Activated CD4-positive, alpha-beta T cell treated with anti-CD3 and anti-CD28 coated beads, Interleukin-2, amount 10 ng/mL, durations not matched to agents 7 days and 5 days (primary cell): ENCODE results near the gene ITGA11. TPM values are rescaled to one million over a fixed set of nuclear protein-coding genes. Genes with fewer than 3 reads are reported as not detected.

Experiments used
- CTCF ChIA-PET: fragments of 350-600 bp; sonication (Branson Sonifier 250); formaldehyde crosslinking; loops from one replicate; lab custom pipeline; 2021; ENCODE audit warnings: antibody characterized with exemption; lab: Charles Lee
- POLR2A ChIA-PET: fragments of 350-600 bp; sonication (Branson Sonifier 250); formaldehyde crosslinking; loops from one replicate; lab custom pipeline; 2021; ENCODE audit warnings: antibody characterized with exemption; lab: Charles Lee
- DNase-seq: peaks from one replicate; pipeline ENCODE4 v3.0.0-alpha.2; 2020
- H3K27ac Mint-ChIP-seq: one replicate; pipeline ENCODE4 v1.8.0; 2021; ENCODE audit warnings: mild to moderate bottlenecking, moderate library complexity, mixed read lengths
- H3K27me3 Mint-ChIP-seq: one replicate; pipeline ENCODE4 v1.8.0; 2021; ENCODE audit warnings: mixed read lengths
- H3K36me3 Mint-ChIP-seq: one replicate; pipeline ENCODE4 v1.8.0; 2021; ENCODE audit warnings: low read depth, mixed read lengths
- H3K4me1 Mint-ChIP-seq: one replicate; pipeline ENCODE4 v1.8.0; 2021; ENCODE audit warnings: mixed read lengths
- H3K4me3 Mint-ChIP-seq: one replicate; pipeline ENCODE4 v1.8.0; 2021; ENCODE audit warnings: mild to moderate bottlenecking, moderate library complexity, mixed read lengths
- H3K9me3 Mint-ChIP-seq: one replicate; pipeline ENCODE4 v1.8.0; 2021; ENCODE audit warnings: mixed read lengths
- total RNA-seq, 2 experiments: library from RNA; stranded (reverse); gene quantifications; one replicate each; pipeline ENCODE4 v1.2.3, GENCODE V29; 2021

Gene ITGA11
- total RNA-seq, 2 experiments from 2014 or later = 1.0 to 1.1 TPM

DNA sequence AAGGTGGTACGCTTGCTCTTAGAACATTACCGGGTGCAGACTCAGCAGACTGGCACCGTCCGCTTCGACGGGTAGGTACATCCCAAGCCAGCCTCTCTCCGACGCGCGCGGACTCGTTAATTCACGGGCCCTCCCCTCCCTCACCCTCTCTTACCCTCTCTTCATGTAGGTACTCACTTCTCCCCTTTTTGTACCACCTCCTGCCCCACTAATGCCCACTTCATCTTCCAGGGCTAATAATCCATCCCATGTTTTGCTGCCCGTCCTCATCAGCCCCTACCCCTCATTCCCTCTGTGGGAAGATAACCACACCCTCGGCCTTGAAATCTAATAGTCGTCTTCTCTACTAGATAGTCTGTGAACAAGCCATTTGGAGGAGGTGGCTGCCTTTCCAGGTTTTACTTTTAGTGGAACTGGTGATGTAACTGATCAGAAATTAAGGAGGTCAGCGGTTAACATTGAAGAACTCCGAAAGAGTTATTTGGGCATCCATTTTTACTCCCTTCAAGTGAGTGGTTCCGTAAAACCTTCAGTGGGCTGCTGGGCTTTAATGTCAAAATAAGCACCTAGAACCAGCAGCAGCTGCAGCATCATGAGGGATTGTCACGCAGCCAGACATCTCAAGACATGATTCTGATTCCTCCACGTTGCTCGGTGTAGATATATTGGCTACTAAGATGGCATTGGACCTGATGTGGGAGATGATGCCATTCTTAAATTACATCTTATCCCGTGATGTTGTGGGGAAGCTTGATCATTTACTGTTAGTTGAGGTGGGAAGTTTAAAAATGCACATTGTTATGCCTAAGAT, 153.2 kb downstream of the ITGA11 start:
- no peak for DNase-seq
- H3K36me3 Mint-ChIP-seq = peaks cover 25% of the 10 kb centered on the region
- H3K4me1 Mint-ChIP-seq = peaks cover 50% of the 10 kb centered on the region
- CTCF ChIA-PET = no interaction called here
- no peaks in the 10 kb centered on the region for H3K27me3 Mint-ChIP-seq
- POLR2A ChIA-PET = no interaction called here
- peak overlapping the region; percentile 98 for H3K4me3 Mint-ChIP-seq
- H3K9me3 Mint-ChIP-seq = no peaks in the 10 kb centered on the region
- H3K27ac Mint-ChIP-seq = peak overlapping the region; percentile 98

- Mint-ChIP-seq H3K36me3 (peaks cover 25% of the 10 kb centered on the region), H3K27me3 (no peaks in the 10 kb centered on the region), H3K9me3 (no peaks in the 10 kb centered on the region)
Measured at GRCh38 chr15:68278345-68278594, 153.7 kb downstream of the ITGA11 start.

DNA sequence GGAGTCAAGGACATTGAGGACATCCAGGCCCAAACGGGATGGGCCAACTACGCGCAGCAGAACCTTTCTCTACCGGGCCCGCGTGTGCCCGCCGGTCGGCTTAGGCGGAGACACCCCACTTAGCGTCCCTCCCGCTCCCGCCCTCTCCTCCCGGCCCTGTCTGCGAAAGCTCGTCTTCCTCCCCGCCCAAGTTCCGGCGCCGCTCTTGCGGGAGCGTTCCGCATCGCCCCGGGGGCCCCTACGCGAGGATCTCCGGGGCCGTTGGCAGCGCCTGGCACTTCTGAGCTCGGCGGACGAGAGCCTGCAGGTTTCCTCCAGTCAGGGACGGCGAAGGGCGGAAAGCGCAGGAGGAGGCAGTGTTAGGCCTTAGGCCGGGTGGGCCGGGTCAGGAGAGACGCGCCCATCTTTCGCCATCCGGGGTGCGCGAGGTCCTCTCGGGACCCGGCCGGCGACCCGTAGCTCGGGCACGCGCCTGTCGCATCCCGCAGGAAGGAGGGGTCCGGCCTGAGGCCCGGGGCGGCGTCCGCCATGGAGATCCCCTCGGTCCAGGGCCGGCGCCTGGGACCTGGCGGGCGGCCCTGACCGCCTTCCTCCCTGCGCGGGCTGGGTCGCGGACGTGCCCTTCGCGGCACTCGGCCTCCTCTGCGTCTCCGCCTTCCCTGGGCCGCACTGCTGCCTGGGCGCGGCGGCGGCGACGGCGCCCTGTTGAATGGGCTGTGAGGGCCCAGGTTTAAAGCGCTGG, 154.2 kb downstream of the ITGA11 start, which contains the start of gene FEM1B:
TSS of gene FEM1B (plus strand) at position 143 of the 742 bp plus-strand sequence. CDS start 673 bp downstream, outside the sequence.
- DNase-seq = peak; percentile 87
- Mint-ChIP-seq H3K4me1 (peaks cover 50% of the 10 kb centered on the region), H3K36me3 (peaks cover 25% of the 10 kb centered on the region)

More at GRCh38 chr15:68278345-68278594, 153.7 kb downstream of the ITGA11 start:
- POLR2A ChIA-PET = no interaction called here
- H3K4me1 Mint-ChIP-seq = peaks cover 50% of the 10 kb centered on the region
- CTCF ChIA-PET = interaction anchor here (0.5 to 1.1 kb wide), 4 partner anchors 14 to 268 kb away, joined by 3 read pairs; no protein-coding TSS in a partner anchor
- H3K4me3 Mint-ChIP-seq = peak overlapping the region; percentile 98
- H3K27ac Mint-ChIP-seq = peak overlapping the region; percentile 98
- no peak for DNase-seq

DNA sequence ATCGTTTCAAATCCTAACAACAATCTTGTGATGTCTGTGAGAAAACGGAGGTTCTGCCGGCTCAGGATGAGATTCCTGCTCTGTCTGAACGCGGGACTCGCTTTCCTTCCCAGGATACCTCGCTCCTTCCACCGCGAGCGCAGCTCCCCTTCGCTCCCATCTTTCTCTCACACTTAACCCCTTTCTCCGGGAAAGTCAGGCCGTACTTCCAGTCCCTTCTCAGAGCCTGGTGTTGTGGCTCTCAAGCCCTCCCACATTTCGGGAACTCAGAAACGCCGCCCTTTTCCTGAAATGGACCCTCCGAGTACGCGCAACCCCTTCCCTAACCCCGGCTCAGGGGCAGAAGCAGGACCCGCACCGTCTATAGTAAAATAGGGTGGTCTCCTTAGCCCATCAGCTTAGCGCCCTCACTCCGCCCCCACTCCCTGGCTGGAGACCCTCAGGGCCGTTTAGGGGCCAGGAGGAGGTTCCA, 154.8 kb downstream of the ITGA11 start:
- no peak for DNase-seq
- Mint-ChIP-seq H3K36me3 (peaks cover 25% of the 10 kb centered on the region), H3K4me3 (peak overlapping the region; percentile 98), H3K4me1 (peaks cover 48% of the 10 kb centered on the region), H3K9me3 (no peaks in the 10 kb centered on the region), H3K27ac (peak overlapping the region; percentile 98), H3K27me3 (no peaks in the 10 kb centered on the region)
- ChIA-PET POLR2A (interaction anchor here (1.0 kb wide), 1 partner anchor 12 kb away, joined by 4 read pairs; no protein-coding TSS in a partner anchor), CTCF (interaction anchor here (0.6 to 1.1 kb wide), 7 partner anchors 13 to 269 kb away, joined by 3 to 5 read pairs (median 3); no protein-coding TSS in a partner anchor)

More for the DNA sequence above, 154.2 kb downstream of the ITGA11 start, which contains the start of gene FEM1B:
- CTCF ChIA-PET = interaction anchor here (0.5 to 1.1 kb wide), 7 partner anchors 13 to 269 kb away, joined by 3 to 5 read pairs (median 3); no protein-coding TSS in a partner anchor
- POLR2A ChIA-PET = interaction anchor here (0.5 to 1.0 kb wide), 2 partner anchors 12 to 21 kb away, joined by 3 to 4 read pairs; no protein-coding TSS in a partner anchor
- H3K9me3 Mint-ChIP-seq = no peaks in the 10 kb centered on the region
- peak within 1 kb of the TSS; percentile 98 for H3K4me3 Mint-ChIP-seq
- H3K27ac Mint-ChIP-seq = peak within 1 kb of the TSS; percentile 98
- H3K27me3 Mint-ChIP-seq = no peaks in the 10 kb centered on the region

GRCh38 chr15:68276668-68277067, 155.3 kb downstream of the ITGA11 start:
- DNase-seq = no peak
- peaks cover 43% of the 10 kb centered on the region for H3K4me1 Mint-ChIP-seq
- H3K36me3 Mint-ChIP-seq = peaks cover 21% of the 10 kb centered on the region
- H3K4me3 Mint-ChIP-seq = peak overlapping the region; percentile 98
- H3K27me3 Mint-ChIP-seq = no peaks in the 10 kb centered on the region
- ChIA-PET CTCF (interaction anchor here (0.6 kb wide), 1 partner anchor 13 kb away, joined by 3 read pairs; no protein-coding TSS in a partner anchor), POLR2A (no interaction called here)
- H3K9me3 Mint-ChIP-seq = no peaks in the 10 kb centered on the region
- H3K27ac Mint-ChIP-seq = peak overlapping the region; percentile 98

GRCh38 chr15:68275165-68275746, 156.7 kb downstream of the ITGA11 start:
- Mint-ChIP-seq H3K36me3 (peaks cover 16% of the 10 kb centered on the region), H3K9me3 (no peaks in the 10 kb centered on the region), H3K27me3 (no peaks in the 10 kb centered on the region), H3K27ac (no peak overlapping the region), H3K4me3 (no peak overlapping the region), H3K4me1 (peaks cover 29% of the 10 kb centered on the region)
- no peak for DNase-seq
- POLR2A ChIA-PET = no interaction called here
- CTCF ChIA-PET = interaction anchor here (1.0 kb wide), 1 partner anchor 31 kb away, joined by 3 read pairs; no protein-coding TSS in a partner anchor

DNA sequence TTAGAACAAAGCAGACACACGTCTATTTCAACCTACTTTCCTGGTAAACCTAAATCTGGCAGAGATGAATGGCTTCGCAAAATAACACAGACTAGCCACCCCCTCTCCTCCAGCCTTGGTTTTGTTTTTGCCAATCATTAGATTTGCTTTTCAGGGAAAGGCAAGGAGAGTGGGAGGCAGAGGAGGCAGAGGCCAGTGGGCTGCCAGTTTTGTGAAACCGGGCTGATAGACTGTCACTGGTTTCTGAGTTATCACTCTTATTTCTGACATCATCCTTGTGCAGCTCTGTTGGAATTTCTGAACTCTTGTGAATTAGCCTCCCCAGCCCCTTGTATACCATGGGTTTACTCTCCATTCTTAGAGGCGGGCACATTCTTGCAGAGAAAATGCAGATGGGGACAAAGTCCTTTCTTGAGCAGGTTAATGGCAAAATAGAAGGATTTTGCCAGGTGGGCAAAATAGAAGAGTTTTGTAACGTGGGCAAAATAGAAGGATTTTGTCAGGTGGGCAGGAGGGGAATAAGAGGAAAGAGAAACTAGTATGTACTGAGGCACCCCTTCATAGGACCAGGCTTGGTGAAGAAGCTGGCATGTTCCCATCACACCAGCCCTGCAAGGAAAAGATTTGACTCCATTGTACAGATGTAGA, 157.6 kb downstream of the ITGA11 start:
- no peak for DNase-seq
- peaks cover 20% of the 10 kb centered on the region for H3K4me1 Mint-ChIP-seq
- H3K36me3 Mint-ChIP-seq = peaks cover 8% of the 10 kb centered on the region
- no peak overlapping the region for H3K4me3 Mint-ChIP-seq
- POLR2A ChIA-PET = no interaction called here
- no peaks in the 10 kb centered on the region for H3K9me3 Mint-ChIP-seq
- CTCF ChIA-PET = interaction anchor here (0.8 to 1.0 kb wide), 2 partner anchors 8 to 32 kb away, joined by 3 read pairs; no protein-coding TSS in a partner anchor
- no peak overlapping the region for H3K27ac Mint-ChIP-seq
- no peaks in the 10 kb centered on the region for H3K27me3 Mint-ChIP-seq

GRCh38 chr15:68272721-68273271, 159.2 kb downstream of the ITGA11 start:
- no peak overlapping the region for H3K27ac Mint-ChIP-seq

GRCh38 chr15:68271854-68272471, 160.0 kb downstream of the ITGA11 start:
- no peak overlapping the region for H3K4me3 Mint-ChIP-seq
- POLR2A ChIA-PET = no interaction called here

More at GRCh38 chr15:68272721-68273271, 159.2 kb downstream of the ITGA11 start:
- peaks cover 16% of the 10 kb centered on the region for H3K4me1 Mint-ChIP-seq
- CTCF ChIA-PET = no interaction called here
- no peaks in the 10 kb centered on the region for H3K36me3 Mint-ChIP-seq
- no peak for DNase-seq
- POLR2A ChIA-PET = no interaction called here
- no peaks in the 10 kb centered on the region for H3K9me3 Mint-ChIP-seq
- peaks cover 9% of the 10 kb centered on the region for H3K27me3 Mint-ChIP-seq
- no peak overlapping the region for H3K4me3 Mint-ChIP-seq

GRCh38 chr15:68268405-68268804, 163.6 kb downstream of the ITGA11 start:
- no peak overlapping the region for H3K27ac Mint-ChIP-seq
- POLR2A ChIA-PET = no interaction called here

More at GRCh38 chr15:68271854-68272471, 160.0 kb downstream of the ITGA11 start:
- DNase-seq = no peak
- Mint-ChIP-seq H3K36me3 (no peaks in the 10 kb centered on the region), H3K9me3 (no peaks in the 10 kb centered on the region), H3K27ac (no peak overlapping the region), H3K4me1 (peaks cover 14% of the 10 kb centered on the region), H3K27me3 (peaks cover 13% of the 10 kb centered on the region)
- CTCF ChIA-PET = no interaction called here

GRCh38 chr15:68265674-68266073, 166.3 kb downstream of the ITGA11 start:
- H3K4me1 Mint-ChIP-seq = no peaks in the 10 kb centered on the region
- H3K4me3 Mint-ChIP-seq = no peak overlapping the region
- DNase-seq = no peak
- H3K27me3 Mint-ChIP-seq = peaks cover 45% of the 10 kb centered on the region
- H3K36me3 Mint-ChIP-seq = no peaks in the 10 kb centered on the region
- CTCF ChIA-PET = no interaction called here
- no peaks in the 10 kb centered on the region for H3K9me3 Mint-ChIP-seq
- no peak overlapping the region for H3K27ac Mint-ChIP-seq
- POLR2A ChIA-PET = no interaction called here

More at GRCh38 chr15:68268405-68268804, 163.6 kb downstream of the ITGA11 start:
- H3K27me3 Mint-ChIP-seq = peaks cover 30% of the 10 kb centered on the region
- no peak for DNase-seq
- H3K36me3 Mint-ChIP-seq = no peaks in the 10 kb centered on the region
- H3K4me1 Mint-ChIP-seq = no peaks in the 10 kb centered on the region
- no peaks in the 10 kb centered on the region for H3K9me3 Mint-ChIP-seq
- H3K4me3 Mint-ChIP-seq = no peak overlapping the region
- CTCF ChIA-PET = interaction anchor here (0.7 kb wide), 1 partner anchor 47 kb away, joined by 3 read pairs; no protein-coding TSS in a partner anchor
